Measurements from ENCODE around the gene HAVCR1.
"Not testable (repeated sequence)": the region's sequence is repeated elsewhere in the genome, so short reads cannot be mapped to it uniquely, and the experiment has no call there.

Gene HAVCR1

GRCh38 chr5:157059093-157059539 lies at the start of gene HAVCR1:
TSS of gene HAVCR1 (minus strand) at chr5:157059116. CDS start at chr5:157057943, 1,173 bp downstream.
- DNase-seq, result no peak

- DNase-seq, result no peak
Measured at GRCh38 chr5:157107508-157107907, 48.6 kb upstream of the HAVCR1 start.

GRCh38 chr5:157106630-157107461 lies 47.9 kb upstream of the HAVCR1 start:
- peak in 1 of 2 donors; percentile 67 for DNase-seq

GRCh38 chr5:157100140-157100679 lies 41.3 kb upstream of the HAVCR1 start:
- DNase-seq, result peak in 1 of 2 donors; percentile 46

- no peak for DNase-seq
Measured at GRCh38 chr5:157088342-157088990, 29.6 kb upstream of the HAVCR1 start.

- no peak for DNase-seq
Measured at GRCh38 chr5:157086751-157087359, 27.9 kb upstream of the HAVCR1 start.

GRCh38 chr5:157085930-157086329 lies 27.0 kb upstream of the HAVCR1 start:
- DNase-seq, result no peak

- DNase-seq, result no peak
Measured at GRCh38 chr5:157080286-157080685, 21.4 kb upstream of the HAVCR1 start.

GRCh38 chr5:157076558-157076957 lies 17.6 kb upstream of the HAVCR1 start:
- no peak for DNase-seq

- DNase-seq, result no peak
Measured at GRCh38 chr5:157072508-157072907, 13.6 kb upstream of the HAVCR1 start.

- DNase-seq, result no peak
Measured at GRCh38 chr5:157069949-157070348, 11.0 kb upstream of the HAVCR1 start.

- DNase-seq, result no peak
Measured at GRCh38 chr5:157068785-157069184, 9.9 kb upstream of the HAVCR1 start.

- DNase-seq, result no peak
Measured at GRCh38 chr5:157068339-157068738, 9.4 kb upstream of the HAVCR1 start.

- DNase-seq, result no peak
Measured at GRCh38 chr5:157067005-157067404, 8.1 kb upstream of the HAVCR1 start.

GRCh38 chr5:157066080-157066479 lies 7.2 kb upstream of the HAVCR1 start:
- no peak for DNase-seq

GRCh38 chr5:157063776-157064430 lies 5.0 kb upstream of the HAVCR1 start:
- DNase-seq, result no peak

- DNase-seq, result no peak
Measured at GRCh38 chr5:157059891-157060290, 975 bp upstream of the HAVCR1 start.

GRCh38 chr5:157057459-157058370 lies 1.2 kb downstream of the HAVCR1 start:
- DNase-seq, result no peak

- DNase-seq, result not testable (repeated sequence)
Measured at GRCh38 chr5:157056848-157057247, 2.1 kb downstream of the HAVCR1 start.

GRCh38 chr5:157051604-157052245 lies 7.2 kb downstream of the HAVCR1 start:
- no peak for DNase-seq

GRCh38 chr5:157050050-157050449 lies 8.9 kb downstream of the HAVCR1 start:
- DNase-seq, result no peak
